SIG-M5 (cell line): ENCODE results near the gene SLC29A1.
"Not testable (repeated sequence)": the region's sequence is repeated elsewhere in the genome, so short reads cannot be mapped to it uniquely, and the experiment has no call there.

Source experiments
- DNase-seq: peaks from one replicate; lab custom pipeline; 2025; lab: John Stamatoyannopoulos, UW

The SLC29A1 gene

GRCh38 chr6:44222486-44223318 lies 693 bp upstream of the SLC29A1 start:
- no peak for DNase-seq

- DNase-seq = no peak
Observed at GRCh38 chr6:44224029-44224964, 902 bp downstream of the SLC29A1 start.

- no peak for DNase-seq
Observed at GRCh38 chr6:44224965-44225305, 1.5 kb downstream of the SLC29A1 start.

DNA sequence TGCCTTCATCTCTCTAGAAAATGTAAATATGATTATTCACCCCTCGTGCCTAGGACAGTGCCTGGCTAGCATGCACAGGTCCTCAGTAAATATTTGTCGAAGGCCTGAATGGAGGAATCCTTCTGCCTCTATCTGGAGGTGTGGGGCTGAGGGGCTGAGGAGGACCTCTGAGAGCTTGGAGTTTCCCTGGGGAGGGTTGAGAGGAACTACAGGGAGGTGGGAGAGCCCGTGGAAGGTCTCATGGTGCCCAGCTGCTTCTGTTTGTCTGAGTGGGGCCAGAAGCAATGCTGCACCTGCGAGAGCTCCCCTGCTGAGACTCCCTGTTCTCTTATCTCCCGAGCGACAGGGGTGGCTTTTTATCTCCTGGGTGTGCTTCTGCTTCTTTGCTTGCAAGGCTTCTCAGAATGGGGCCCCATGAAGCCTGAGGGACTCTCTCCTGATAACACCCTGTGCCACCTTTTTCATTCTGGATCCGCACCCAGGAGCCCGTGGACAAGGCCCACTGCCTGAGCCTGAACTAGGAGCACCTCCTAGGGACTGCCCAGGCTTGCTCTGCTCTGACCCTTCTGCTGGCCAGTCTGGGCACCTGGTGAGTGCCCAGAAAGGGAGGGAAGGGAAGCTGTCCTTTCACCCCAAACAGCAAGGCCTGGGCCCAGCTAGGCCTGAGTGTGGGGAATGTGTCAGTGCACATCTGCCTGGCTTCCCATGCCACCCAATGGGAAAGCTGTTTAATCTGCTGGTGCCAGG lies 2.4 kb downstream of the SLC29A1 start:
- no peak for DNase-seq

GRCh38 chr6:44226368-44227147 lies 3.2 kb downstream of the SLC29A1 start:
- DNase-seq = no peak

DNA sequence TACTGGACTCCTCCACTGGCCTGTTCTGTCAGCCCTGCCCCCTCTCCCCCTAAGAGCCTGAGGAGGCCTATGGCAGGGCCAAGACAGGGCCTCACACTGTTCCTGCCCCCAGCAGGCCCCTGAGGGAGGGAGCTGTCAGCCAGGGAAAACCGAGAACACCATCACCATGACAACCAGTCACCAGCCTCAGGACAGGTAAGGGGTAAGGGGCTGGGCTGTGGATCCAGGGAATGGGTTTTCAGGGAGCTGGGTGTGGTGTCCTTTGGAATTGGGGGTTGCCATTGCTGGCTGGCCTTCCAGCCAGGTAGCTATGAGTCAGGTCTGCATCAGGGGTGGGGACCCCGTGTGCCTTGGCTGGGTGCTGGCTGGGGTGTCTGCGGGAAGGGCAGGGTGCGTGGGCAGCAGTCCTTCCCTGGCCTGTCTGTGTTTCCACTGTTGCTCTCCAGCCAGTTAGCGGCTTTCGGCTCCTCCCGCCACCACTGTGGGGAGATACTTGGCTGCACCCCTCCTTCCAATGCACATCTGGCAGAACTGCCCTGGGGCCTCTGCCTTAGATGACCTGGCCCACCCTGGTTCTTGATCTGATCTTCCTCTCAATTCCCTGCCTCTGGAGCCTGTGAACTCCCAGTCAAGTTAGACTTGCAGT lies 3.9 kb downstream of the SLC29A1 start:
- DNase-seq = no peak

DNA sequence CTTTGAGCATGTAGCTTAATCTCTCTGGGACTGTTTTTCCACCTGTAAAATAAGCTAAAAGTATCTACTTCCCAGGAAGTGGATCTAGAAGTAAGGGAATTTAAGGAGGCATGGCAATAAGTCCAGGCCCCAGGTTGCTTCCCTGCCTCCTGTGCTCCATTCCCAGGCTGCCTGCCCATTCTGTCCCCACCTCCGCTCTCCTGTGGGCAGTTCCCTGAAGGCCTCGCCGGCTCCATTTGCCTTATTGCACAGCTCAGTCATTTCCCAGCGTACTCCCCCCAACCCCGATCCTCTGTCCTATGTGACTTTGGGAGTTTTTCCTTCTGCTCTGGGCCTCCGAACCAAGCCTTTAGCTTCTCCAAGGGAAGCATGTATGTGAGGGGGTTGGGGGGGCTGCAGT lies 4.6 kb downstream of the SLC29A1 start:
- no peak for DNase-seq

- DNase-seq = no peak
Observed at GRCh38 chr6:44228433-44228832, 5.0 kb downstream of the SLC29A1 start.

GRCh38 chr6:44228836-44229235 lies 5.4 kb downstream of the SLC29A1 start:
- DNase-seq = no peak

GRCh38 chr6:44229376-44230033 lies 6.1 kb downstream of the SLC29A1 start:
- no peak for DNase-seq

- DNase-seq = no peak
Observed at GRCh38 chr6:44230034-44230675, 6.8 kb downstream of the SLC29A1 start.

- DNase-seq = not testable (repeated sequence)
Observed at GRCh38 chr6:44231426-44231825, 8.0 kb downstream of the SLC29A1 start.

- no peak for DNase-seq
Observed at GRCh38 chr6:44232676-44233566, 9.5 kb downstream of the SLC29A1 start.

DNA sequence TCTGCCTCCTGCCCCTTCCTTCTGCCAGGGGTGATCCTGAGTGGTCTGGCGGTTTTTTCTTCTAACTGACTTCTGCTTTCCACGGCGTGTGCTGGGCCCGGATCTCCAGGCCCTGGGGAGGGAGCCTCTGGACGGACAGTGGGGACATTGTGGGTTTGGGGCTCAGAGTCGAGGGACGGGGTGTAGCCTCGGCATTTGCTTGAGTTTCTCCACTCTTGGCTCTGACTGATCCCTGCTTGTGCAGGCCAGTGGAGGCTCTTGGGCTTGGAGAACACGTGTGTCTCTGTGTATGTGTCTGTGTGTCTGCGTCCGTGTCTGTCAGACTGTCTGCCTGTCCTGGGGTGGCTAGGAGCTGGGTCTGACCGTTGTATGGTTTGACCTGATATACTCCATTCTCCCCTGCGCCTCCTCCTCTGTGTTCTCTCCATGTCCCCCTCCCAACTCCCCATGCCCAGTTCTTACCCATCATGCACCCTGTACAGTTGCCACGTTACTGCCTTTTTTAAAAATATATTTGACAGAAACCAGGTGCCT lies 10.2 kb downstream of the SLC29A1 start:
- DNase-seq = no peak

GRCh38 chr6:44234101-44235025 lies 11.0 kb downstream of the SLC29A1 start:
- no peak for DNase-seq

DNA sequence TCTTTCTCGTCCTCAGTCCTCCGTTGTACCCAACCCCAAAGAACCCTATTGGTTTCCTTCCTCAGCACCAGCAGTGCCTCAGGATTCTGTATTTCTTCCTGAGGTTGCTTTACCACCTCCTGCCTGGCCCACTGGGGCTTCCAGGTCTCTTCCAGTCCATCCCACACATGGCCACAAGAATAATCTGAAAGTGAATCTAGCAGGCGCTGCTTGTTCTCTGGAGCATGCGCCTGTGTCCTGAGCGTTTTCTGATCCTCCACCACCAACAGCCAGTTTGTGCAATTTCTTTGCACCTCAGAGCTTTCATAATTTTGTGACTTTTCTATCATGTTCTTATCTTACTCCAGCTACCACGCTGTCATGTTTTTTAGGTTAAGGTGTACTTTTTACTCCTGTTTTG lies 11.9 kb downstream of the SLC29A1 start:
- DNase-seq = no peak

- no peak for DNase-seq
Observed at GRCh38 chr6:44235891-44236516, 12.6 kb downstream of the SLC29A1 start.
